ENCODE results near the gene PTCHD1. TPM values are rescaled to one million over a fixed set of nuclear protein-coding genes. Genes with fewer than 3 reads are reported as not detected.

The PTCHD1 gene
- total RNA-seq, 4 donors from 2014 or later: 0.22 to 1.7 (median 0.41) TPM

GRCh38 chrX:23327104-23327503, 7.5 kb upstream of the PTCHD1 start:
- DNase-seq: no peak
- H3K9me3 ChIP-seq: no peaks in the 10 kb centered on the region
- H3K36me3 ChIP-seq: no peaks in the 10 kb centered on the region
- TF ChIP-seq POLR2A (IDR thresholded peaks at IDR 0.05): no peak
- no peak for TF ChIP-seq CTCF (IDR thresholded peaks at IDR 0.05)
- H3K27me3 ChIP-seq: peaks cover 0 to 10% (median 0%) of the 10 kb centered on the region in 4 donors
- no peak overlapping the region for H3K27ac ChIP-seq
- no peak overlapping the region for H3K4me3 ChIP-seq
- intact Hi-C loops (cut with DNase I): no loop called here
- WGBS, 2 donors: 40 to 94% methylated on average over 2 of the region's 2 CpGs
- H3K4me1 ChIP-seq: peaks cover 0 to 4% (median 0%) of the 10 kb centered on the region in 3 donors

DNA sequence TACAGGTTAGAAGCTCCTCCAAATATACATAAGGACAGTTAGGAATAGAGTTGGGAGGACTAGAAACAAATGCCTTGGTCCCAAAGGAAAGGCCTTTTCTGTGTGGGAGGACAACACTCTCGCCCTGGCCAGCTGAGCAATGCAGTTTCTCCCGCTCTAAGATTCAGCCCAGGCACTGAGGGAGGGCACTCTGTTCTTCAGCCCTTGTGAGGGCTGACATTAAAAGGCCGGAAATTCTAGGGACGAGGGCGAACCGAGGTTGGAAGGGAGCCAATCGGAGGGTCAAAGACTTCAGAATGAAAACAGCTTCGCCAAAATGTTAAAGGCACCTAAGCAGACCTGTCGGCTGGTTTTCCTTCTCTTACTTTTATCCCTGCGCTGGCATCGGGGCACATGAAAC, 2.9 kb upstream of the PTCHD1 start:
- no peaks in the 10 kb centered on the region for H3K9me3 ChIP-seq
- H3K27me3 ChIP-seq: peaks cover 0 to 55% (median 8%) of the 10 kb centered on the region in 4 donors
- WGBS, 2 donors: 36 to 60% methylated on average over 2 to 10 of the region's 11 CpGs
- no peaks in the 10 kb centered on the region for H3K36me3 ChIP-seq
- H3K27ac ChIP-seq: peak overlapping the region in 1 of 4 donors; percentile 61
- peak overlapping the region in 3 of 4 donors; percentile 36 to 59 (median 47) for H3K4me3 ChIP-seq
- intact Hi-C loops (cut with DNase I): no loop called here
- TF ChIP-seq POLR2A (IDR thresholded peaks at IDR 0.05) (no peak), CTCF (IDR thresholded peaks at IDR 0.05) (no peak)
- no peak for DNase-seq
- peaks cover 0 to 35% (median 0%) of the 10 kb centered on the region in 3 donors for H3K4me1 ChIP-seq

DNA sequence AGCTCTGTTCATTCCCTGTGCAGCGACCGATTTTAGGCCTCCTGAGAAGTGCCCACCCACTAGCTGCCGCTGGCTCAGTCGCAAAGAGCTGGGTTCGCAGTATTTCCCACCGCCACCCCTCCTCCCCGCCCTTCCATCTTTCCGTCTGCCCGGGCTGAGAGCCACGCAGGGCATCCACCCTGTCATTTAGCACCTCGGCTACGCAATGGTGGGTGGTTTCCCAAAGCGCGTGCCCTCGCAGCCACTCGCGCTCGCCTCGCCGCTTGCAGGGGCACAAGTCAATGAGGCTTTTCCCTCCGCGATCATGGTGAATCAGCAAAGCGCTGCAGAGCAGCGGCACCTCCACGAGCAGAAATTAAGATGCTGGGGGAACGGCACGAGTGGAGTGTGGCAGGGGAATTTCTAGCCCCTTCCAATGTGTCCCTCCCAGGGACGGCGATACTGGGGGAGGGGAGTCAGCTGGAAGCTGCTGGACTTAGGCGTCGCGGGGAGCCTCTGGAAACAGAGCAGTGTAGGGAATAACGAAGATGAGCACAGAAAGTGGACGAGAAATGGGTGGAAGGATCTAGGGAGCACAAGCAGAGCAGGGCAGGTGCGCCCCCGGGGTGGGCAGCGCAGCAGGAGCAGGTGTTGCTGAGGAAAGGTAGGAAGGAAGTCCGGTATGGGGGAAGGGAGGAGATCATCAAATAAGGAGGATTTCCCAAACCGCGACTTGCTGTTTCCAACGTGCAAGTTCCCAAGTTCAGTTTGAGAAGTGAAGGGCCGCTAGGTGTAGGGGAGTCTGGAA, 2.4 kb upstream of the PTCHD1 start:
- Histone ChIP-seq H3K36me3 (no peaks in the 10 kb centered on the region), H3K27ac (peak overlapping the region in 1 of 4 donors; percentile 61), H3K4me3 (peak overlapping the region in 3 of 4 donors; percentile 36 to 59 (median 47)), H3K9me3 (no peaks in the 10 kb centered on the region), H3K27me3 (peaks cover 0 to 59% (median 8%) of the 10 kb centered on the region in 4 donors), H3K4me1 (peaks cover 0 to 35% (median 0%) of the 10 kb centered on the region in 3 donors)
- WGBS, 2 donors: 0 to 27% methylated on average over 10 to 26 of the region's 42 CpGs
- TF ChIP-seq POLR2A (IDR thresholded peaks at IDR 0.05) (no peak), CTCF (IDR thresholded peaks at IDR 0.05) (no peak)
- no peak for DNase-seq
- intact Hi-C loops (cut with DNase I): no loop called here

DNA sequence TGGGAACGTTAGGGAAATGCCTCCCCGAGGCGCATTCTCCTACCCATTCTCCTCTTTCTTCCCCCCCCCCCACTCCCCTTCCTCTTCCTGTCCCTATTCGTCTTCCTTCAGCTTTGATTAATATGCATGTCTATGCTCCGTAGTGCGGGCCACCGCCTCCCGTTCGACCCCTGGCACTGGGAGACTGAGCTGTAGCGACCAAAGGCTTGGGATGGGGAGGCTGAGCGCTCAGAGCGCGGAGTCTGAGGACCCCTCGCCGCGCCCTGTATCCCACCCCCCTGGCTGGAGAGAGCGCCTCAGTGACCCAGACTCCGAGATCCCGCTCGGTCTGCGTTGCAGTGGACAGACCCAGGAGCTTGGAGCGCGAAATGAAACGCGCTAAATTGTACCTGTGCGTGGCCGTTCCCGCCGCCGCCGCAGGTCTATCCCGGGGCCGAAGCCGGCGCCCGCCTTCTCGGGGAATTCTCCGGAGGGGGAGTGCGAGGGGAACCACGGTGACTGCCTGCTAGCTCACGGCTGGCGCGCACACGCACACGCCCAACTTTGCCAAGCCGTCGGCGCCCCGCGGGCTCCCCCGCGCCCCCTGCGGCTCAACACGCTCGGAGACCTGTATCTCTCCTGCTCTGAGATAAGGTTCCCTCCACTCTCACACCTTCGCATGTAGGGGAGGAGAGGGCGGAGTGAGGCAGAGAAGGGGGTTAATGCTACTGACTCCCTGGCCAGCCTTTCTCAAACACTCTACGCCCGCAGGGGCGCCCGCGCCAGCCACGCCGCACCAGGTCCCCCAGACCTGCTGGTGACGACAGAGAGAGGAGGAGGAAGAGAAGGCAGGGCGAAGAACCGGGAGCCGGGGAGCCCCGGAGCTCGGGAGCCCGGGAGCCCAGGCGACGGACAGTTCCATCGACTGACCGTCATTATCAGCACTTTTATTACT, 1.5 kb upstream of the PTCHD1 start:
- intact Hi-C loops (cut with DNase I): no loop called here
- no peaks in the 10 kb centered on the region for H3K9me3 ChIP-seq
- H3K27me3 ChIP-seq: peaks cover 0 to 59% (median 8%) of the 10 kb centered on the region in 4 donors
- H3K27ac ChIP-seq: peak overlapping the region in 1 of 4 donors; percentile 61
- H3K4me3 ChIP-seq: peak overlapping the region in 3 of 4 donors; percentile 36 to 59 (median 47)
- WGBS, 2 donors: 3 to 40% methylated on average over 5 to 10 of the region's 75 CpGs
- DNase-seq: no peak
- TF ChIP-seq CTCF (IDR thresholded peaks at IDR 0.05): no peak
- TF ChIP-seq POLR2A (IDR thresholded peaks at IDR 0.05): no peak
- H3K36me3 ChIP-seq: no peaks in the 10 kb centered on the region
- H3K4me1 ChIP-seq: peaks cover 0 to 35% (median 0%) of the 10 kb centered on the region in 3 donors

Measured in esophagus squamous epithelium (tissue), 5 donors.